K562 (cell line): ENCODE measurements around the gene RAB6A. TPM values are rescaled to one million over a fixed set of nuclear protein-coding genes. Genes with fewer than 3 reads are reported as not detected.
"Not testable (repeated sequence)": the region's sequence is repeated elsewhere in the genome, so short reads cannot be mapped to it uniquely, and the experiment has no call there.

Experiments used
- ATAC-seq: fragments of 200-7000 bp; cut with Tn5 transposase; 3 replicates; pipeline ENCODE4 v1.9.1; 2020; ENCODE audit warnings: moderate library complexity
- BruUV-seq: library from RNA; stranded (reverse); fragments of 400-500 nt; replicated peaks from 2 replicates; lab custom pipeline; 2021; lab: Mats Ljungman, UMichigan
- CTCF ChIA-PET: fragments of 300-600 bp; formaldehyde crosslinking; extraction: SDS; loops from one replicate; lab custom pipeline; 2021; ENCODE audit warnings: low intra/inter-chr PET ratio; lab: Yijun Ruan, JAX
- POLR2A ChIA-PET: fragments of 300-600, 350-650 bp; sonication (Branson Sonifier 250); formaldehyde crosslinking; extraction: SDS; loops from one replicate; lab custom pipeline; 2021; ENCODE audit warnings: antibody characterized with exemption, inconsistent platforms; lab: Yijun Ruan, JAX
- DNase-seq, 4 experiments: peaks; one replicate each; pipeline versions ENCODE4 v3.0.0 to v3.0.0-alpha.2; 2011 to 2018; ENCODE audit warnings: low spot score in 3 of 4, mixed read lengths in 3 of 4; ENCODE audit errors: extremely low read depth in 1 of 4
- FAIRE-seq: peaks from 2 replicates; lab custom pipeline; 2011; peaks lifted over from hg19 to GRCh38; lab: Jason Lieb, UNC
- H2AFZ ChIP-seq: 2 replicates; pipeline ENCODE4 v1.6.0; 2011; ENCODE audit warnings: low read depth, low read length, control low read depth, inconsistent platforms
- H3K27ac ChIP-seq: fragments of 200-600 bp; 3 replicates; pipeline ENCODE4 v1.8.0; 2011; ENCODE audit warnings: low read depth, mild to moderate bottlenecking, control low read depth, inconsistent platforms, low read length, moderate library complexity, mixed read lengths; ENCODE audit errors: extremely low read depth
- H3K27me3 ChIP-seq, 2 experiments: fragments of 300-600 bp in 1 of 2; 2 replicates in 1 of 2; 3 replicates in 1 of 2; pipeline versions ENCODE4 v1.6.0 to v1.8.0; 2011; ENCODE audit warnings: inconsistent platforms in 2 of 2, low read length in 2 of 2, mild to moderate bottlenecking in 1 of 2, mixed read lengths in 1 of 2, moderate library complexity in 1 of 2; ENCODE audit not compliant: control insufficient read depth in 2 of 2, insufficient read depth in 2 of 2
- H3K36me3 ChIP-seq: fragments of 300-600 bp; 3 replicates; pipeline ENCODE4 v1.8.0; 2011; ENCODE audit warnings: mild to moderate bottlenecking, low read length, inconsistent platforms; ENCODE audit not compliant: control insufficient read depth, insufficient read depth
- H3K4me1 ChIP-seq, 2 experiments: fragments of 200-600 bp in 1 of 2; replicated peaks in 1 of 2; 2 replicates in 1 of 2; 3 replicates in 1 of 2; pipeline versions ENCODE4 v1.5.1 to v1.8.0; 2011; ENCODE audit warnings: inconsistent platforms in 2 of 2, low read length in 2 of 2, mild to moderate bottlenecking in 1 of 2, mixed read lengths in 1 of 2, moderate library complexity in 1 of 2; ENCODE audit not compliant: control insufficient read depth in 2 of 2, insufficient read depth in 2 of 2
- H3K4me2 ChIP-seq: 2 replicates; pipeline ENCODE4 v1.6.1; 2011; ENCODE audit warnings: low read length, control low read depth, inconsistent platforms, mixed read lengths; ENCODE audit not compliant: insufficient read depth
- H3K4me3 ChIP-seq: fragments of 200-600 bp; sonication (generic), shearing (Covaris generic); 2 replicates; pipeline ENCODE4 v1.5.1; 2016; ENCODE audit warnings: control low read depth, inconsistent platforms
- H3K79me2 ChIP-seq: fragments of 200-600 bp; 3 replicates; pipeline ENCODE4 v1.8.0; 2011; ENCODE audit warnings: low read length, inconsistent platforms; ENCODE audit not compliant: control insufficient read depth, insufficient read depth
- H3K9ac ChIP-seq, 2 experiments: 2 replicates each; pipeline versions ENCODE4 v1.6.0 to v1.6.1; 2011; ENCODE audit warnings: low read depth in 2 of 2, low read length in 2 of 2, control low read depth in 1 of 2, inconsistent platforms in 1 of 2, mild to moderate bottlenecking in 1 of 2, mixed read lengths in 1 of 2; ENCODE audit not compliant: insufficient read depth in 1 of 2
- H3K9me1 ChIP-seq: one replicate; pipeline ENCODE4 v1.6.0; 2011; ENCODE audit warnings: inconsistent platforms, mild to moderate bottlenecking, low read length, moderate library complexity; ENCODE audit not compliant: control insufficient read depth, insufficient read depth
- H3K9me3 ChIP-seq: replicated peaks from 2 replicates; pipeline ENCODE4 v1.5.1; 2011; ENCODE audit warnings: low read depth, low read length, inconsistent platforms; ENCODE audit not compliant: control insufficient read depth, insufficient read depth
- H4K20me1 ChIP-seq: replicated peaks from 2 replicates; pipeline ENCODE4 v1.6.1; 2011; ENCODE audit warnings: low read length, inconsistent platforms, mixed read lengths; ENCODE audit not compliant: control insufficient read depth, insufficient read depth
- ARID1B ChIP-seq: fragments of 450-650 bp; IDR thresholded peaks from 2 replicates; pipeline ENCODE4 v1.6.1; 2016; ENCODE audit warnings: antibody characterized with exemption, mild to moderate bottlenecking, inconsistent platforms
- CBFA2T2 ChIP-seq: fragments of 450-650 bp; conservative IDR thresholded peaks from 2 replicates; pipeline ENCODE4 v1.6.1; 2017; ENCODE audit warnings: mild to moderate bottlenecking
- CBFA2T3 ChIP-seq: fragments of 450-650 bp; IDR thresholded peaks from 2 replicates; pipeline ENCODE4 v1.6.1; 2017
- CXXC5 ChIP-seq: fragments of 250-450 bp; sonication (Bioruptor Pico); IDR thresholded peaks from 2 replicates; pipeline ENCODE4 v1.8.0; 2022; ENCODE audit warnings: inconsistent platforms, mild to moderate bottlenecking, moderate library complexity
- DPF2 ChIP-seq: fragments of 450-650 bp; IDR thresholded peaks from 2 replicates; pipeline ENCODE4 v1.6.1; 2016
- KDM1A ChIP-seq, 2 experiments: fragments of 450-650 bp; IDR thresholded peaks; 2 replicates each; pipeline ENCODE4 v1.6.1; 2016; ENCODE audit warnings: mild to moderate bottlenecking in 2 of 2
- NCOR1 ChIP-seq: fragments of 450-650 bp; IDR thresholded peaks from 2 replicates; pipeline ENCODE4 v1.6.1; 2016; ENCODE audit warnings: mild to moderate bottlenecking, moderate library complexity
- SMARCA4 ChIP-seq: fragments of 450-650 bp; IDR thresholded peaks from 2 replicates; pipeline ENCODE4 v1.6.1; 2016
- TAL1 ChIP-seq: fragments of 450-650 bp; IDR thresholded peaks from 2 replicates; pipeline ENCODE4 v1.6.1; 2016; ENCODE audit warnings: mild to moderate bottlenecking
- TEAD4 ChIP-seq, 2 experiments: sonication (generic) in 1 of 2; formaldehyde crosslinking in 1 of 2; IDR thresholded peaks; 2 replicates each; pipeline versions ENCODE4 v1.6.1 to v1.8.0; 2012 to 2022; ENCODE audit warnings: borderline replicate concordance in 1 of 2, inconsistent platforms in 1 of 2, low read length in 1 of 2, mild to moderate bottlenecking in 1 of 2, missing genetic modification reagents in 1 of 2
- TRIM24 ChIP-seq, 2 experiments: fragments of 450-650 bp; IDR thresholded peaks; 2 replicates each; pipeline ENCODE4 v1.6.1; 2016
- ZNF121 ChIP-seq: sonication (generic); formaldehyde crosslinking; conservative IDR thresholded peaks from 2 replicates; pipeline ENCODE4 v1.8.0; 2022; ENCODE audit warnings: missing genetic modification reagents
- WGBS: fragments of 100-300 bp; shearing (Covaris generic); methylation state at CpG from one replicate; pipeline ENCODE4 v1.1.6; 2016; ENCODE audit warnings: low coverage, mixed read lengths; ENCODE audit not compliant: insufficient coverage; ENCODE audit errors: missing lambda C conversion rate; 5-methylcytosine and 5-hydroxymethylcytosine counted together
- in situ Hi-C: fragments of 300-500 bp; cut with MboI; formaldehyde crosslinking; loops from 4 replicates; pipeline ENCODE4 v1.15.0; 2018; ENCODE audit warnings: inconsistent platforms, mixed read lengths
- intact Hi-C: fragments of 100-400 bp; cut with micrococcal nuclease; formaldehyde crosslinking; loops from 2 replicates; pipeline ENCODE4 v1.14.2; 2022
- polyA plus RNA-seq, 8 experiments: library from polyadenylated mRNA; depleted of rRNA in 4 of 8; stranded (reverse) in 5 of 8; unstranded in 3 of 8; fragments of >200 nt; fragmentation: Nextera tagmentation in 2 of 8; fragmentation: Illumina TruSeq in 1 of 8; extraction: Ambion mirVana in 2 of 8; extraction: Trizol in 1 of 8; gene quantifications; 2 replicates each; pipeline versions ENCODE4 v1.2.1 to v1.2.3, GENCODE V29; 2011 to 2014; ENCODE audit warnings: inconsistent platforms in 1 of 8, missing spikeins in 1 of 8
- total RNA-seq, 7 experiments: library from RNA; depleted of rRNA in 6 of 7; stranded (reverse); fragments of >200 nt in 6 of 7; fragmentation: Illumina TruSeq in 2 of 7; extraction: Trizol in 2 of 7; gene quantifications; 2 replicates each; pipeline versions ENCODE4 v1.2.1 to v1.2.3, GENCODE V29; 2011 to 2021; ENCODE audit warnings: low replicate concordance in 1 of 7

Gene RAB6A
- total and polyA plus RNA-seq, 9 of the 15 experiments (the other 6 are each of a cell fraction or from before 2014, with no cell fraction given) = 14.0 to 95.3 (median 45.4) TPM

GRCh38 chr11:73734011-73734410, 26.9 kb downstream of the RAB6A start:
- H3K79me2 ChIP-seq = peaks cover 55% of the 10 kb centered on the region
- TF ChIP-seq CBFA2T2 = peak; percentile 69
- peak; percentile 87 for TF ChIP-seq CBFA2T3
- peak; percentile 35; the same call in 1 of the 2 replicates for TF ChIP-seq DPF2
- TF ChIP-seq SMARCA4 = peak; percentile 27; the same call in 1 of the 2 replicates
- TF ChIP-seq KDM1A (IDR thresholded peaks at IDR 0.05) = peak in 1 of 2 experiments; percentile 69; a peak in 2 of 4 replicates
- 0 out of 2 replicates have a peak, but pooled peaks have one; percentile 19 for TF ChIP-seq CXXC5 (CRISPR knock-in tag)
- 0 out of 2 replicates have a peak, but pooled peaks have one; percentile 23 for TF ChIP-seq TEAD4 (IDR thresholded peaks at IDR 0.05; ENCODE audit: low read length)
- H2AFZ ChIP-seq; intact Hi-C loops; H3K27me3 ChIP-seq; H3K27ac ChIP-seq; H3K9me3 ChIP-seq; H3K4me2 ChIP-seq; DNase-seq; FAIRE-seq; H3K4me3 ChIP-seq; in situ Hi-C loops; H3K9me1 ChIP-seq; H3K4me1 ChIP-seq; H4K20me1 ChIP-seq; BruUV-seq; CTCF ChIA-PET; H3K9ac ChIP-seq; ATAC-seq; TF ChIP-seq TEAD4 (CRISPR knock-in tag; IDR thresholded peaks at IDR 0.05; ENCODE audit: borderline replicate concordance): not testable (repeated sequence)
- 0 out of 2 replicates have a peak, but pooled peaks have one; percentile 22 for TF ChIP-seq ZNF121 (CRISPR knock-in tag)
- TF ChIP-seq TAL1 = peak; percentile 75
- peak; percentile 58; the same call in 1 of the 2 replicates for TF ChIP-seq NCOR1
- peak in 1 of 2 experiments; percentile 47; a peak in 1 of 4 replicates for TF ChIP-seq TRIM24 (IDR thresholded peaks at IDR 0.05)
- peak; percentile 72 for TF ChIP-seq ARID1B
- 35% methylated on average over 8 of the region's 8 CpGs for WGBS
- POLR2A ChIA-PET = interaction anchor here (1.2 kb wide), 1 partner anchor 19 kb away, joined by 3 read pairs; no protein-coding TSS in a partner anchor
- peaks cover 11% of the 10 kb centered on the region; the same call in 1 of the 3 replicates for H3K36me3 ChIP-seq

GRCh38 chr11:73732936-73733335, 27.9 kb downstream of the RAB6A start:
- H3K4me2 ChIP-seq, H3K4me1 ChIP-seq, H2AFZ ChIP-seq, in situ Hi-C loops, H3K27ac ChIP-seq, H3K4me3 ChIP-seq, H3K27me3 ChIP-seq, CTCF ChIA-PET, FAIRE-seq, DNase-seq, H3K9me3 ChIP-seq, BruUV-seq, H3K9me1 ChIP-seq, ATAC-seq, H3K9ac ChIP-seq, intact Hi-C loops, H4K20me1 ChIP-seq: not testable (repeated sequence)
- H3K79me2 ChIP-seq = peaks cover 45% of the 10 kb centered on the region
- H3K36me3 ChIP-seq = peaks cover 11% of the 10 kb centered on the region; the same call in 1 of the 3 replicates
- POLR2A ChIA-PET = interaction anchor here (1.2 to 1.3 kb wide), 2 partner anchors 8 to 20 kb away, joined by 3 to 4 read pairs; no protein-coding TSS in a partner anchor
- 90% methylated on average over 7 of the region's 7 CpGs for WGBS
